MM.1S (cell line): ENCODE measurements around the gene HOXC6.

Source experiments
- DNase-seq: peaks from one replicate; pipeline ENCODE4 v3.0.0-alpha.2; 2015
- H2AFZ ChIP-seq: fragments of 300-600 bp; sonication (generic); 2 replicates; pipeline ENCODE4 v1.6.0; 2016; ENCODE audit warnings: antibody characterized with exemption, low read length
- H3F3A ChIP-seq: fragments of 300-600 bp; sonication (generic); 2 replicates; pipeline ENCODE4 v1.6.1; 2016; ENCODE audit warnings: mild to moderate bottlenecking, antibody characterized with exemption, low read length, moderate library complexity, mixed read lengths; ENCODE audit not compliant: insufficient read depth
- H3K27ac ChIP-seq: fragments of 300-600 bp; sonication (generic); 2 replicates; pipeline ENCODE4 v1.5.1; 2016; ENCODE audit warnings: mild to moderate bottlenecking, low read length
- H3K27me3 ChIP-seq: fragments of 300-600 bp; sonication (generic); replicated peaks from 2 replicates; pipeline ENCODE4 v1.6.0; 2016; ENCODE audit warnings: low read length; ENCODE audit not compliant: insufficient read depth
- H3K36me3 ChIP-seq: fragments of 300-600 bp; sonication (generic); replicated peaks from 2 replicates; pipeline ENCODE4 v1.6.1; 2016; ENCODE audit warnings: mild to moderate bottlenecking, low read length, mixed read lengths; ENCODE audit not compliant: insufficient read depth
- H3K4me1 ChIP-seq: fragments of 300-600 bp; sonication (generic); 2 replicates; pipeline ENCODE4 v1.6.1; 2016; ENCODE audit warnings: low read length, mixed read lengths
- H3K4me2 ChIP-seq: fragments of 300-600 bp; sonication (generic); 2 replicates; pipeline ENCODE4 v1.6.0; 2016; ENCODE audit warnings: low read depth, low read length
- H3K4me3 ChIP-seq: fragments of 300-600 bp; sonication (generic); 2 replicates; pipeline ENCODE4 v1.5.1; 2016; ENCODE audit warnings: low read length, mixed read lengths
- H3K79me2 ChIP-seq: fragments of 300-600 bp; sonication (generic); 2 replicates; pipeline ENCODE4 v1.6.1; 2016; ENCODE audit warnings: mixed run types, low read length, mixed read lengths
- H3K9ac ChIP-seq: fragments of 300-600 bp; sonication (generic); 2 replicates; pipeline ENCODE4 v1.6.1; 2016; ENCODE audit warnings: low read length, mixed read lengths
- H3K9me2 ChIP-seq: fragments of 300-600 bp; sonication (generic); replicated peaks from 2 replicates; pipeline ENCODE4 v1.6.1; 2016; ENCODE audit warnings: mild to moderate bottlenecking, low read length, mixed read lengths; ENCODE audit not compliant: insufficient read depth
- H3K9me3 ChIP-seq: fragments of 300-600 bp; sonication (generic); replicated peaks from 2 replicates; pipeline ENCODE4 v1.6.1; 2016; ENCODE audit warnings: mild to moderate bottlenecking, low read length, mixed read lengths; ENCODE audit not compliant: insufficient read depth
- H4K20me1 ChIP-seq: fragments of 300-600 bp; sonication (generic); 2 replicates; pipeline ENCODE4 v1.6.1; 2016; ENCODE audit warnings: mild to moderate bottlenecking, low read length, moderate library complexity, mixed read lengths; ENCODE audit not compliant: insufficient read depth
- EZH2 ChIP-seq: fragments of 300-600 bp; sonication (generic); optimal IDR thresholded peaks from 2 replicates; pipeline ENCODE3; 2017; ENCODE audit warnings: low read depth, mild to moderate bottlenecking, antibody characterized with exemption, low read length, mixed read lengths
- EZH2phosphoT487 ChIP-seq: fragments of 300-600 bp; sonication (generic); IDR thresholded peaks from 2 replicates; pipeline ENCODE4 v1.6.1; 2018; ENCODE audit warnings: antibody characterized with exemption, low read length
- TF ChIP-seq, protein P1 (sequence below): fragments of 300-600 bp; sonication (generic); IDR thresholded peaks from 2 replicates; pipeline ENCODE4 v1.5.1; 2016; ENCODE audit warnings: antibody characterized with exemption, low read length, mixed read lengths

HOXC6 gene

DNA sequence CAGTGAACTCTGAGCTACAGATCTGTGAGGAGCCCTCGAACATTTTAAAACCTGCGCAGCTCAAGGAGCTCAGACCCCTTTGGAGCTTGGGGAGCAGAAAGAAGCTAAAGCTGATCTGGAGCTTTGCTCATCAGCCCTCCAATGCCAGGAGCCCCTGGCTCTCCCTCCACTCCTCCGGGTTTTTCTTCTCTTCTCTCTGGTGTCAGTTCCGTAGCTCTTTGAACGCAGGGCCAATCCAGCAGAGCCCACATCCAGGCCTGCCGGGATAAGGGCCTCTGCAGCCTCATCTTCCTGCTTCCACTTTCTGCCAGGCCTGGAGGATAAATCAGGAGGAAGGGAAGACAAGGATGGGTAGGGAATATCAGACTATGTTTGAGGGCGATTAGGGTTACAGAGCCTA, 31.4 kb downstream of the HOXC6 start:
- Histone ChIP-seq H3K4me1 (no peaks in the 10 kb centered on the region), H3K4me3 (no peak overlapping the region), H3K36me3 (no peaks in the 10 kb centered on the region), H3K9me2 (no peaks in the 10 kb centered on the region), H3K27me3 (peaks cover 78% of the 10 kb centered on the region), H3K9ac (no peak overlapping the region), H4K20me1 (no peaks in the 10 kb centered on the region), H3K9me3 (no peaks in the 10 kb centered on the region), H3F3A (no peaks in the 10 kb centered on the region), H3K27ac (no peak overlapping the region), H3K4me2 (no peak overlapping the region), H2AFZ (no peak overlapping the region), H3K79me2 (no peaks in the 10 kb centered on the region)
- DNase-seq = no peak
- no peak for TF ChIP-seq EZH2
- TF ChIP-seq EZH2phosphoT487 = no peak
- TF ChIP-seq, protein P1, sequence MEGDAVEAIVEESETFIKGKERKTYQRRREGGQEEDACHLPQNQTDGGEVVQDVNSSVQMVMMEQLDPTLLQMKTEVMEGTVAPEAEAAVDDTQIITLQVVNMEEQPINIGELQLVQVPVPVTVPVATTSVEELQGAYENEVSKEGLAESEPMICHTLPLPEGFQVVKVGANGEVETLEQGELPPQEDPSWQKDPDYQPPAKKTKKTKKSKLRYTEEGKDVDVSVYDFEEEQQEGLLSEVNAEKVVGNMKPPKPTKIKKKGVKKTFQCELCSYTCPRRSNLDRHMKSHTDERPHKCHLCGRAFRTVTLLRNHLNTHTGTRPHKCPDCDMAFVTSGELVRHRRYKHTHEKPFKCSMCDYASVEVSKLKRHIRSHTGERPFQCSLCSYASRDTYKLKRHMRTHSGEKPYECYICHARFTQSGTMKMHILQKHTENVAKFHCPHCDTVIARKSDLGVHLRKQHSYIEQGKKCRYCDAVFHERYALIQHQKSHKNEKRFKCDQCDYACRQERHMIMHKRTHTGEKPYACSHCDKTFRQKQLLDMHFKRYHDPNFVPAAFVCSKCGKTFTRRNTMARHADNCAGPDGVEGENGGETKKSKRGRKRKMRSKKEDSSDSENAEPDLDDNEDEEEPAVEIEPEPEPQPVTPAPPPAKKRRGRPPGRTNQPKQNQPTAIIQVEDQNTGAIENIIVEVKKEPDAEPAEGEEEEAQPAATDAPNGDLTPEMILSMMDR = no peak

DNA sequence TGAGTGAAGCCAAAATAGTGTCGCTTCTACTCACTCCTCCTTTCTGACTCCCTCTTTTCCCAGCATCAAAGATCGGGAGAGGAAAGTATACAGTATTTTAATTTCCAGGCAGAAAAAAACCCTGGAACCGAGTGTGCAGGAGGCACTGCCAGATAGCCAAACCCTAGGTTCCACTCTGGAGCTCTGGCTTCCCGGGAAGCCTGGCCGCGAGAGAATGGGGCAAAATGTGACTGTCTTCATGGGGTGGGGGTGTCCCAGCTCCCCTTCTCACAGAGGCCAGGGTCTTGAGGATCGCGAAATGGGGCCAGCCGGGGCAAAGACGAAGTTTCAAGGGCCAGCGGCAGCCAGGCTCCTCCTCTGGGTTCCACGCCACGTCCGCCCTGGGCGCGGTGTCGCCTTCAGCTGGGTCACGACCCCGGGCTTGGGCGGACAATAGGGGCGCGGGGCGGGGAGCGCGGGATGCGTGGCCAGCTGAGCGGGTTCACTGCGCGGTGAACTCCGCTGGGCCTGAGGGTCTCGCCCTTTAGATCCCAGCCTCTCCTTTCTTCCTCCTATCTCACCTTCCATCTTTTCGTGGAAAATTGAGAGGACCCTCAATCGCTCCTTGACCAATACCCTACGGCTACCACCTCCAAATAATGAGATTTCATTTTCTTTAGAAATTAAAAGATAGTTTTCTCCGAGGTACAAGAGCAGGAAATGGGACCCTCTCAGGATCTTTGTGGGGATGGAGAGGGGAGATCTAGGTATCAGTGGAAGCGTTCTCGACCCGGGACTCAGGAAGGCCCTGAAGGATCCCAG, 32.1 kb downstream of the HOXC6 start:
- no peaks in the 10 kb centered on the region for H3K9me3 ChIP-seq
- H3K9me2 ChIP-seq = no peaks in the 10 kb centered on the region
- no peak overlapping the region for H3K4me2 ChIP-seq
- H3K27ac ChIP-seq = no peak overlapping the region
- no peak overlapping the region for H2AFZ ChIP-seq
- no peaks in the 10 kb centered on the region for H4K20me1 ChIP-seq
- no peak for DNase-seq
- H3K4me3 ChIP-seq = no peak overlapping the region
- no peaks in the 10 kb centered on the region for H3K36me3 ChIP-seq
- H3K79me2 ChIP-seq = no peaks in the 10 kb centered on the region
- H3K9ac ChIP-seq = no peak overlapping the region
- H3K27me3 ChIP-seq = peaks cover 79% of the 10 kb centered on the region
- H3F3A ChIP-seq = no peaks in the 10 kb centered on the region
- H3K4me1 ChIP-seq = no peaks in the 10 kb centered on the region
- TF ChIP-seq EZH2phosphoT487 (no peak), EZH2 (no peak)
- TF ChIP-seq, protein P1 = no peak

DNA sequence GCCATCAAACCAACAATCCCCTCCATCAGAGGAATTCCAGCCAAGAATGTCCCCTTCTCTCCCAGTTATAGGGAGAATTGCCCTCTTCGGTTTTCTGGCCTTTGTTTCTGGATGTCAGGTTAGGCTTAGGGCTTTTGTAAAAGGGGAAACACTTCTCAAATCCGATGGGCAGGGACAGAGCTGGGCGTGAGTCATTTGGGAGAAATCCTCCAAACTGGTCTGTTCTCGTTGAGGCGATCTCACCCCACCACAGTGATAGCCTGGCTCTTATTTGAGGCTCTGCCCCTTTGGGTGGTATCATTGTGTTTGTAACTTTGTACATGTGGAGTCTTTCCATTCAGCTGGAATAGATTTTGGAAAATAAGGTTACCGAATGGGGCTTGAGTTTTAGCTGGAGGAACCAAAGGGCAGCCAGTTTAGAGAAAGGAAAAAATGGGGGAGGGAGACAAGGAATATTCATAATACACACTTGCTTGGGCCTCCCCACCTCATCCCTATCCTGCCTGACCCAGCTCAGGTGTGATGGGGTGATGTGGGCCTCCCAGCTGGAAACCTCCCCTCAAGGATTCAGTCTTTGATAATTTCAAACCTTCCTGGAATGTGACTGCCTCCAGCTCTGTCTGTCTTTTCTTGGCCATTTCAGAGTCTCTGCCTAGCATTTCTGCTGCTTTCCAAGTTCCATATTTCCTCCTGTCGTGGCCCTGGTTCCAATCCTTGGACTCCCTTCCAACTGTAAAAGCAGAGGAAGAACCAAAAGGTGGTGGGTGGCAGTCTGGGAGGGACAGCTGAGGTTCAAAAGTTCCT, 32.9 kb downstream of the HOXC6 start:
- Histone ChIP-seq H2AFZ (no peak overlapping the region), H3K27me3 (peaks cover 80% of the 10 kb centered on the region), H3K36me3 (no peaks in the 10 kb centered on the region), H3K79me2 (no peaks in the 10 kb centered on the region), H3K9ac (no peak overlapping the region), H3K9me3 (no peaks in the 10 kb centered on the region), H3K4me3 (no peak overlapping the region), H3K4me2 (no peak overlapping the region), H3K9me2 (no peaks in the 10 kb centered on the region), H3F3A (no peaks in the 10 kb centered on the region), H3K4me1 (no peaks in the 10 kb centered on the region), H3K27ac (no peak overlapping the region), H4K20me1 (no peaks in the 10 kb centered on the region)
- no peak for TF ChIP-seq EZH2
- DNase-seq = no peak
